ENCODE measurements around the gene GFY.

Gene GFY

DNA sequence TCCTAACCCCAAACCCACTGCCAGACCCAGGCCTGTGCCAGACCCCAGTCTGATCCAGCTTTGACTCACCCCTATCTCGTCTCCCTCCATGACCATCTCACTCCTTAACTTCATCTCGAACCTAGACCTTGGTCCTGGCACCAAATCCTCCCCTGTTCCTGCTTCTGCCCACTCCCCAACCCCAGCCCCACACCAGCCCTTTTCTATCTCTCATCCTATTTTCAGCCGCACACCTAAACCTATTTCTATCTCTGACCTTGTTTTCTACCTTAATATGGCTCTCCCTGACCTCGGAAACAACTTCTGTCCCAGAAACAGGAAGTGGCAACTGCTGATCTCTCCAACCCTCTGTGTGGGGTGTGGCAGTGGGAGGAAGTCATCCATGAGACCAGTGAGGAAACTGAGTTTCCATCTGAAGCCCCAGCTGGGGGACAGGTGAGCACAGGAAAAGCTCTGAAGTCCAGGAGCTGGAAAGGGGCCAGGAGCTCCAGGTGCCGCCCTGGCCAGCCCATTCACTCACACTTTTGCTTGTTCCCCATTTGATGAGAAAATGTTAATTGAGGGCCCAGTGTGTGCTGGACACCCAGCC lies 15.7 kb upstream of the GFY start:
- no peak for DNase-seq

DNA sequence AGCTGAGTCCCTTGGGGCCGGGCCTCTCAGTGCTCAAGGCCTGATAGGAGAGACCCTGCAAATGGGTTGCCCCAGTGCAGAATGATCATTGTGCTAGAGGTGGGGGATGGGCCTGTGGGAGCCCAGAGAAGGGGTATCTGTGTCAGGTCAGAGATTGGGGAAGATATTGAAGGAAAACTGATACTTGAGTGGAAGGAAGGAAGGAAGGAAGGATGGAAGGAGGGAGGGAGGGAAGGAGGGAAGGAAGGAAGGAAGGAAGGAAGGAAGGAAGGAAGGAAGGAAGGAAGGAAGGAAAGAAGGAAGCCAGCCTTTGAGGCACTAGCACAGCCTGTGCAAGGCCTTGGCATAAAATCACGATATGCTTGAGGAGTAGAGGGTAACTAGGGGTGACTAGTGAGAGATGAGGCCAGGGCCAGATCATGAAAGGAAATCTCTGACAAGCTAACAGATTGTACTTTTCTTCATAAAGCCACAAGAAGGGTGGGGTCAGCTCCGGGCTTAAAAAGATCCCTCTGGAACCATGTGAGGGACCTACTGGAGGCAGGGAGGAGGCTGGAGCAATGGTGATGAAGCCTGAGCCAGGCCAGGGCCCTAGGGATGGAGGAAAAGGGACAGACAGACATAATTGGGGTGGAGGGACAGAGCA lies 13.4 kb upstream of the GFY start:
- DNase-seq: no peak

DNA sequence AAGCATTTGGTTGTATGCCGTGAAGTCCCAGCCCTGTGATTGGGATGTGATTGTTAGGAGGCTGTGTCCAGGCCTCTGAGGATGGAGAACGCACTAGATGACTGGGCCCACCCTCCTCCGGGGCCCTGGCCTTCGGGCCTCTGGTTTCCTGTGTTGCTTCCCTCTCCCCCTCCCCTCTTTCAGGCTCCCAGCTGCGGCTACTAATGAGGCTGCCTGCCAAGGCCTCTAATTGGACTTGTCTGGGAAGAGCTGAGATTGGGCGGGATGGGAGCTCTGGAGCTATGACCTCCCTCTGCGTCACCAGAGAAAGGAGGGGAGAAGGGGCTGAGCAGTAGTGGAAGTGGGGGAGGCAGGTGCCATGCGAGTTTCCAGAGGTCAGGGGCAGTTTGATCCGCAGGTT lies 11.8 kb upstream of the GFY start:
- no peak for DNase-seq

DNA sequence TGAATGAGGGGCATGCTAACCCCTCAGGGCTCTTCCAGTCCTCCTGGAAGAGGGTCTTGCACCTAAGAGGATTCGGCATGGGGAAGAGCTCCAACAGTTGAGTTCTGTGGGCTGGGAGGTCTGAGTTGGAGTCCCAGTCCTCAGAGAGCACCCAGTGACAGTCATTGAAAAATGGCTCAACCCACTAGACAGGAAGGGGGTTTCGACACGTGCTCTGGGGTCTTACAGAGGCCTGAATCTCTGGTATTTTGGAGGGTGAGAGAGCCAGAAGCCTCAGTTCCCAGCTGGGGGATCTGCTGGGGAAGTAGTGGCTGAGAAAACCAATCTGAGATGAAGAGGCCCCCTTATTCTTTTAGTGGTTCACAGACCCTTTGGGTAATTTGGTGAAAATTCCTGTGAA lies 10.9 kb upstream of the GFY start:
- DNase-seq: no peak

DNA sequence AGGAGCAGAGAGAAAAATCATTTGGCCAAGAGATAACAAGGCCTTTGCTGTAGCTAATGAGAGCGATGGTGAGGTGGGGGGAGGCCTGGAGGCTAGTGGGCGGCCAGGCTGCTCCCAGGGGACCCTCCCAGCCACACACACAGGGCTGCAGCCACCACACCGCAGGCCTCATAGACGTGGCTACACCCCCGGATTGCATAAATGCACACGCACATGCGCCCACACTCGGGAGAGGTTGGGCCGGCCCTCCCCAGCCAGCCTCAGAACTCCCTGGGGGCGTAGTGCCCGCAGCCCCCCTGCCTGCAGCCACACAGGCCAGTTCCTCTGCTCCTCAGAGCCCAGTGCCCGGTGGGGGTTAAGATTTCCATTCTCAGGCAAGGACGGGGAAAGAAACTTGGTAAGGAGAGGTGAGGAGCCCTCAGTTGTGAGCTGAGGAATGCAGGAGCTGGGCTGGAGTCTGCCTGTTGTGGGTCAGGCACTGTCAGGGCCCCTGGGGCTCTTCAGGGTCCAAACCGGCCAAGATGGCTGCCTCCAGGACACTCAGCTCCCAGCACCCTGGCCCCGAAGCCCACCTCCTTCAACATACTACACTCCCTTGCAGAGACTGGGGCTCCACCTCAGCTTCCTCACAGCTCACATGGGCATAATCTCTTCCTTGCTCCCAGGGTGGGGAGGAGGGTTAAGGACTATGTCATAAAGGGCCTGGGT lies 9.9 kb upstream of the GFY start:
- DNase-seq: no peak

DNA sequence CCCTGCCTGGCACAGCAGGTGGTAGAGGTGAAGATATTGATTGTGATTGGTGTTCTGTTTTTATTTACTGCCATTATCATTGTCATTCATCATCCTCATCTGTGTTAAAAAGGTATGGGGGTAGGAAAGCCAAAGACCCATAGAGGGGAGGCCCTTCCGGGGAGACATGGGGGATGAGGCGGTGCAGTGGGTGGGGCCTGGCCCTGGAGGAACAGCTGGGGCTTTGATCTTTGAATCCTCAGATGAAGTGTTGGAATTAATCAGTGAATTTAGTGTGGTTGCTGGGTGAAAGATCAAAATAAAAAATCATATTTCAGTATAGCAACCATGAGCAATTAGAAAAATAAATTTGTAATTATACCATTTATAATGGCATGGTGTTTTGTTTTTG lies 9.4 kb upstream of the GFY start:
- DNase-seq: no peak

DNA sequence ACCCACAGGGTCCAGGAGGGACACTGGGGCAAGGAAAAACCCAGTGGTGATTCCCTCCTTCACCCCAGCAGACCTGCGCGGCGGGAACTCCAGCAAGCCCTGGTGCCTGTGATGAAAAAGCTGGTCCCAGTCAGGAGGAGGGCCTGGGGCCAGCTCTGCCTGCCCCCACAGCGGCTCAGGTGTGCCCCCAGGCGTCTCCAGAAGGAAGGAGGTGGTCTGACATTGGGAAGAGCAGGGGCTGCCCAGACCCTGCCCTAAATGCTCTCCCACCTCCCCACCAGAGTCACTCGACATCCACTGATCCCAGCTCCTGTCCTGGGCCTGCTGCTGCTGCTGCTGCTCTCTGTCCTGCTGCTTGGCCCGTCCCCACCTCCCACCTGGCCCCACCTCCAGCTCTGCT lies 8.1 kb upstream of the GFY start:
- no peak for DNase-seq

DNA sequence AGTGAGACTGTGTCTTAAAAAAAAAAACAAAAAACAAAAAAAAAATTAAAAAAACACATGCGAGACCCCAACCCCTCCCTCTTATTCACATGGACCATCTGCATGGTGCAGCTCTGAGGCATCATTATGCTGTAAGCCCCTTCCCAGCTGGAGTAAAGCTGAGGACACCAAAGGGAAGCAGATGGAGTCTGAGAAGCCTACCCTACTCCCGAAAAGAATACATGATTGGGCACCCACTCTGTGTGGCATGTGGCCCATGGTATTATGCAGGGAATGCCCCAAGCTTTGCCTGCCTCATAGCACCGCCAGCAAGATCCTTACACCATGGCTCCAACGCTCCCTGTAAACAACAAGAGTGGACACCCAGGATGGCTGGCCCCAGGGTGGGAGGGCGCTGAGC lies 6.7 kb upstream of the GFY start:
- DNase-seq: no peak

DNA sequence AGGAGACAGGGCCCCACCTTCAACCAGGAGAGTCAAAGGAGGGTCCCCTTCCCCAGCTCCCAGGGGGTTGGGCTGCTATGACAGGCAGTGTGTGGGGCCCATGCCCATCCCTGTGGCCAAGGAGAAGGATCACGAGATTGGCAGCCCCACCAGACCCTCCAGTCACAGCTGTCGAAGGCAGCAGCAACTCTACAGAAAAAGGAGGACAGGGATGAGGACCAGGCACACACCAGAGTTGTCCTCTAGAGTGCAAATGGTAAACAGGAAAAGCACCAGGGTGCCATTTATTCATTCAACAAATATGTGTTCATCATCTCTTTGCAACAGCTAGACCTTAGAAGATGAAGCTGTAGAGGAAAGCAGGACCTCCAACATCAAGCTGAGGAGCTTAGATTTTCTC lies 6.0 kb upstream of the GFY start:
- no peak for DNase-seq

DNA sequence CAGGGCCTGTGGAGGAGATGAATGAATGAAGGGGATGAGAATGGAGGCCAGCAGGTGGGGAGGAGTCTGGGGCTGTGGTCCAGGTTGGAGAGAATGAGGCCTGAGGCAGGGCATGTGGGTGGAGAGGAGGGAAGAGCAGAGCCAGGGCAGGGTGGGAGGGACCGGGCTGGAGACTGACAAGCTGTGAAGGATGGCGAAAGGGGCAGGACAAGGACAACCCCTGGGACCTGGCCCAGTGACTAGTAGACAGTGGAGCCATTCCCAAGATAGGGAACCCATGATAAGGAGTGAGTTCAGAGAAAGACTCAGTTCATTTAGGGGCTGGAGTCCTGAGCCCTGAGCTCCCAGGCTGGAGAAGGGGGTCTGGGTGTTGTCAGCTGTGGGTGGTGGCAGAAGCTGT lies 5.0 kb upstream of the GFY start:
- DNase-seq: no peak

DNA sequence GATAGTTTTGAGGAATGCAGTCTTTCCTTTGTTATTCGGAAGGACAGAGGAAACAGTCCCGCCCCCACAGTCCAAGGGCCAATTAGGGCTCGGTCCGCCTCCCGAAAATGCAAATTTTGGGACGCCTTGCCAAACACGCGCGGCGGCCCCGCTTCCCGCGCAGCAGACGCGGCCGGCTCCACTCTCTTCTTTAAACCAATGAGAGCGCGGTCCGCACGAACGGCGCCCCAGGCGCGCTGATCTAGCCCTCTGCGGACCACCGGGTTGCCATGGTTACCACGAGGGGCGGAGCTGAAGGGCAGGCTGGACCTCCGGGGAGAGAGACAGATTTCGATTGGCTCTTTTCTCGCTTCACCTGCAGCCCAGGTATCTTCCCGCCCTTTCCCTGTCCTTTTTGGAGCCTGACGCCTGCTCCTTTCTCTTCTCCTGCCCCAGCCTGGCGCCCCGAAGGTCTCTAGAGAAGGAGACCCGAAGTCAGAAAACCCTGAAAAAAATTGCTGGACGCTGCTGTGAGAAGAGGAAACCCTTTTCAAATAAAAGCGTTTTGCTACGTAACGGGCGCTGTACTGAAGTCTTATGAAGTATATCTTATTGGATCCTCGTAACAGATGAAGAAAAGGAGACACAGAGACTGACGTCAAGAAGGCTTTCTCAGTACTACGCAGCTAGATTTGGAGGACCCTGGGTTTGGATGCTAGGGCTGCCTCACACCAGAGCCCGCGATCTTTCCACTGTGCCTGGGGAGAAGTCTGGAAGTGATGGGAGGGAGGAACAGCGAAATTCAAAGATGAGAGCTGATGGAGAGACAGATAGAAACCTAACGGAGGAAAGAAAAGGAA lies 3.9 kb upstream of the GFY start:
- DNase-seq: no peak

DNA sequence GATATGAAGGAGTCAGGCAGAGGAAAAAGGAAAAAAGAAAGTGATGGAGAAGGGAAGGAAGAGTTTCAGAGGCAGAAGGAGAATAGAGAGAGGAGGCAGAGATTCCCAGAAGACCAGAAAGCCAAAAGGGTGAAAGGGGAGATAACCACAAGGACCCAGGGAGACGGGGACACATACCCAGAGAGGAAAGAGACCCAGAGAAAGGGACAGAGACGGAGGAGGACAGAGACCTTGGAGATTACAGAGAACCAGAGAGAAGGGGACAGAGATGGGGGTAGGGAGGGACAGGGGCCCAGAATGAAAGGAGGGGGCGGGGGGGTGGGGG lies 3.3 kb upstream of the GFY start:
- no peak for DNase-seq

DNA sequence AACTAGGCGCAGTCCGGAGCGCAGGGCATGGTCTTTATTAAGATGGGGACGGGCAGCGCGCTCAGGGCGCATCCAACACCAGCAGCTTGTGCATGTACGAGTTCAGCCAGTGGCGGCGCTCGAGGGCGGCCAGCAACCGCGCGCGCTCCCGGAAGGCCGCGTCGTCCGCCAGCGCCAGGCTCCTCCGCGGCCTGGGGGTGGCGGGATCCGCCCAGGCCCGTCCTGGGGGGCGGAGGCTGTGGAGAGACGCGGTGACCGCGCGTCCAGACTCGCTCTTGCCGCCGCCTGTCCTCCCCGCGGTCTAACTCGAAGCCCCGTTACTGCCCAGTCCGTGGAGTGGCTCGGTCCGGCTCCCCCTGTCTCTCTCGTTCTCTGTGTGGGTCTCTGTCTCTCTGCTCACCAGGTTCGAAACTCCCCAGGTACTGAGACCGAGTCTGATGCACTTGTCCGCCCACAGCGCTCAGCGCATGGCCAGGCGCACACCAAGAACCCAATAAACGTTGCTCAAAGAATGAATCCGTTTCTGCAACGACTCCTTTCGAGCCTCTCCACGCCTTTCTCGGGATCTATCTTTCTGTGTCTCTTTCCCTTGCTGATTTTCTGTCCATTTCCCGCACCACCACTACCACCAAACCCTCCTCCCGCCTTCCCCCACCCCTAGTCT lies 2.6 kb upstream of the GFY start:
- DNase-seq: no peak

DNA sequence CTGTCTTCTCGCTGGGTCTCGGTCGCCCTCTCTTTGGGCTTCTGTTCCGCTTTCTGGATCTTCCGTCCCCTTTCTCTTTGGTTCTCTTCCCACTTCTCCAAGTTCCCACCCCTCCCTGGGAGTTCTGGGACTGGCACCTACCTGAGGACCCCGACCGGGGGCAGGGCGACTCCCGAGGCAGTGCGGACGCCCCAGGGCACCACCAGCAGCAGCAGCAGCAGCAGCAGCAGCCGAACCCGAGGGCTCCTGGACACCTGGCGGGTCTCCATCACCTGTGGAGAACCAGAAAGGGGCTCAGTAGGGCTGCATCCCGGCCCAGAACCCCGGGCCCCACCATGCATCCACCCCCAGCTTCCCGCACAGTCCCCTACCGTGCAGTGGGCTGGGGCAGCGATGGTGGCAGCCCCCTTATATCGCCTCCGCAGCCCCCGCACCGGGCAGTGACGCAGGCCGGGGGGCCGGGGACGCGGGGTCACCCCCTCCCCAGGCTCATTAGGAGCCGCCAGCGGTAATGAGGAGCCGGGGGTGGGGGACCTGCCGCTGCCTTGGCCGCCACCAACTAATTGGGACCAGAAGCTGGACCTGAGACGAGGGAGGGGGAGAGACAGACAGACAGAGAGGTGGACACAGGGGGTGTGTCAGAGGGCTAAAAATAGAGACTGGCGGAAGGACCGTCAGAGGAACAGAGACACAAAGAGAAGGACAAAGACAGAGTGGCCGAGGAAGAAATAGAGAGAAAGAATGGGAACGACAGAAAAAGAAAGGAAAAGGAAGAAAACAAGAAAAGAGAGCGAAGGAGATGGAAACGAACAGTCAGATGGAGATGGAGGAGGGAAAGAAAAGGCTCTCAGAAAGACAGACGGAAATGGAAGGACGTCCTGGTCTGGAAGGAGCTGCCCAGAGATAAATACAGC lies 1.9 kb upstream of the GFY start, which contains the start of gene PTH2:
TSS of gene PTH2 (minus strand) at position 371 of the 914 bp plus-strand sequence. CDS start at position 269, 102 bp downstream.
- no peak for DNase-seq

DNA sequence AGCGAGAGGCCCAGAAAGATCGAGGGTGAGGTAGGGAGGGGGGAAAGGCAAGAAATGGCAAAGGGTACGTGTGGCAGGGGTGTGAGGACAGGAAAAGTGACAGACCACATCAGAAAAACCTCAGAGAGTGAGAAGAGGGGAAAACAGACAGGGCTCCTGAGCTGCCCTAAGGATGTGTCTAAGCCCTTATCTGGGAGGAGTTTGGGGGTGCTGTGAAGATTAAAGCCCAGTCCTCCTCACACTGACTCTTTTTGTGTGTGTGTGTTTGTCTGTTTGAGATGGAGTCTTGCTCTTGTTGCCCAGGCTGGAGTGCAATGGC lies 1.2 kb upstream of the GFY start:
- DNase-seq: no peak

DNA sequence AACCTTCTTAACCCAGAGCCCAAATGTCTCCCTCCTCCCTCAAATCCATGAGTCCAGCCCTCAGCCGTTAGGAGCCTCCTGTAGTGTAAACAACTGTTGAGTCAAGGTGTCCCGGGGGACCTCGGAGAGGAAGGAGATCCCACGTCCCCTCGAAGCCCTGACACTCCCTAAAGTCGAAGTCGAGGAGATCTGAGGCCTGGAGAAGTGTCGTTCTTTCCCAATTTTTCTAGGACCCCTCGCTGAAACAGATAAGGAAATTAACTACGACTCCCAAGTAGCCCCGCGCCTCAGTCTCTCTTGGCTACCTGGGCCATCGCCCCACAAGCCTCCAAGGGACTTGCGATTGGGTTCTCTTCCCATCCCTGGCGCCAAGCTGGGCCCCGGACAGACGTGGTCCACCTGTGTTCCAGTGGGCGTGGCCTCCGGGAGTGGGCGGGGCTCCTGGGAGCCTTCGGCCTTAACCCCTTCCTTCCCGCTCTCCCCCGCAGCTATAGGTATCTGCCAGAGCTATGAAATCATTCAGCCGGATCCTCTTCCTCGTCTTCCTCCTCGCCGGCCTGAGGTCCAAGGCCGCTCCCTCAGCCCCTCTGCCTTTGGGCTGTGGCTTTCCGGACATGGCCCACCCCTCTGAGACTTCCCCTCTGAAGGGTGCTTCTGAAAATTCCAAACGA lies 869 bp downstream of the GFY start:
- DNase-seq: no peak

DNA sequence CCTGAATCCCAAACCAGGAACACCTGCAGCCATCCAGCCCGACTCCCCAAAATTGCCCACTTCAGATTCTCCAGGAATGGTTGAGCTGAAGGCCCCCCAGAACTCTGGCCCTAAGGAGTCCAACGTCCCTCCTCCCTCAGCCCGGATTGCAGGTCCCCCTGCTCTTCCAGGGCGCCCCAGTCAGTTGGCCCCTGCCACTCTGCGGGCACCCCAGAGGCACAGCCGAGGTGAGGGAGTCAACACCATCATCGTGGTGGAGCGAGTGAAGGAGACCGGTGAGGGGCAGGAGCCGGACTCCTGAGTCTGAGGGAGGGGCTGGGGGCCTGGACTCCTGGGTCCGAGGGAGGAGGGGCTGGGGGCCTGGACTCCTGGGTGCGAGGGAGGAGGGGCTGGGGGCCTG lies 2.2 kb downstream of the GFY start:
- DNase-seq: no peak

DNA sequence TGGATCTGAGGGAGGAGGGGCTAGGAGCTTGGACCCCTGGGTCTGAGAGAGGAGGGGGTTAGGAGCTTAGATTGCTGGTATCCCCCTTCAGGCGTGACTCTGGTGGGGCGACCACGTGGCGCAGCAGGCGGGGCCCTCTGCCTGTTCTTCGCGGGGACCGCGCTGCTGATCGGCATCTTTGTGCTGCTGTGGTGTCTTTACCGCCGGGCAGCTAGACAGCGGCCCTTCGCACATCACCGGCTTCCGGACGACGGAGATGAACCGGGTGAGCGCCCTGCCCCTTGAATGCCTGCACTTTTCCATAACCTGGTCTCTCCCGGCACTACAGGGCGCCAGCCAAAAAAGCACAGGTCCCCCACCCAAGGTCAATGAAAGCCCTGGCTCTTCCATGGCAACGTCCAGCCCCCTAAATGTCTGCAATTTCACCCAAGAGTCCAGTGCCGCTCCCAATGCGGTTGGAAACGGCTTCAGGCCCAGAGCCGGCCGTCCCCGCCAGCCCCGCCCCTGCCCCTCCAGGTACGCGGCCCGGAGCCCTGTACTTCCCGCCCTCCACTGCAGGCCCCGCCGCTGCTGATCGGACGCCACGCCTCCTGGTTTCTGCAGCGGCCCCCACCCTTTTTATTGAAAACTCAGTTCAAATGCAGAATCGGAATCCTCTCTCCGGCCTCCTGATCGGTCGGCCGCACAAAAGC lies 2.8 kb downstream of the GFY start:
- no peak for DNase-seq

DNA sequence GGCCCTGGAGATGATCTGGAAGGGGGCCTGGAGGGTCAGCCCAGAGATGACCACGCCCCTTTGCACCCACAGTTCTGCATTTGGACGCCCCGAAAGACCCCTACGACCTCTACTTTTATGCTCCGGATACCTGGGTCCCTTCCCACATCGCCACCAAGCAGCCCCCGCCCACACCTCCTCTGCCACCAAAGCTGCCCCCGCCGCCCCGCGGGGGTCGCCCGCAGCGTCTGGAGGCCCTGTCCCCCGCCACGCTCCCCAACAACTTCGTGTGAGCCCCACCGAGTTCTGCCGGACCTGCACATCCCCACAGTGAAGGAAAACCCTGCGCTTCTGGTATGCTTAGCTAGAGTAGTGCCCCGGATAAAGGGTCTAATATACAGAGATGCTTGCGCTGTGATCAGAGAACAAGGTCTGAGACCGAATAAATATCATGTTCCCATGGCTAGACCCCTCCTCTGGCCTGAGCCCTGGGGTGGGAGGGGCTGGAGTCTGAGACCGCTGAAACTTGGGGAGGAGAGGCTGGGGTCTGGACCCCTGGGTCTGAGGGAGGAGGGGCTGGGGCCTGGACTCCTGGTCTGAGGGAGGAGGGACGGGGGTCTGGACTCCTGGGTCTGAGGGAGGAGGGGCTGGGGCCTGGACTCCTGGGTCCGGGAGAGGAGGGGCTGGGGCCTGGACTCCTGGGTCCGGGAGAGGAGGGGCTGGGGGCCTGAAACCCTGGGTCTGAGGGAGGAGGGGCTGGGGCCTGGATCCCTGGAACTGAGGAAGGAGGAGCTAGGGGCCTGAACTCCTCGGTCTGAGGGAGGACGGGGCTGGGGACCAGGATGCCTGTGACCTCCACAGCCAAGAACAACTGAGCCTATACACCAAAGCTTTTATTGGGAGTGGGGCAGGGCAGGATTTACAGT lies 3.6 kb downstream of the GFY start:
- DNase-seq: no peak

DNA sequence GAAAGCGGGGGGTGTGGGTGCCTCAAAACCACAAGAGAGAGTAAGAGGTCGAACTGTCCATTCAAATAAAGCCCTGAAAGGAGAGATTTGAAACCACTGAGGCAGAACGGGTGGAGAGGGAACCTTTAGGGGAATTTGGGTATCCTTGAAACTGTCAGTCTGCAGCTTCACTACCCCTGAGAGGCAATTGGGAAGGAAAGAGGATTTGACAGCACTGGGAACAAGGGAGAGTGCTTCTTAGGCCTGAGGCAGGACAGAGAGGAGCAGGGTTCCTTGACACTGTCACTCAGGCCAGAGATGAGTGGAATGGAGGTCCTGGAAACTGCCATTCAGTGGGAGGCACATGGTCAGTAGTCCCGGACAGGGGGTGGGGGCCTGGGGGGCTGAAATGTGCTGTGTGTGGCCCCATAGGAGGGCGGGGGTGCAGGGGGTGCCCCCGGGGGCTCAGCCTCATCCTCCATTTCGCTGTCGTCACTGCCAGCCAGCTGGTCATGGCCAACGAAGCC lies 5.0 kb downstream of the GFY start:
- no peak for DNase-seq
